GM19455 (cell line): ENCODE data around the gene HOXB6.

ENCODE experiments used
- ATAC-seq: cut with Tn5 transposase; IDR thresholded peaks from one replicate; pipeline ENCODE4 v1.9.1; 2021; ENCODE audit not compliant: unreplicated experiment

HOXB6 gene

DNA sequence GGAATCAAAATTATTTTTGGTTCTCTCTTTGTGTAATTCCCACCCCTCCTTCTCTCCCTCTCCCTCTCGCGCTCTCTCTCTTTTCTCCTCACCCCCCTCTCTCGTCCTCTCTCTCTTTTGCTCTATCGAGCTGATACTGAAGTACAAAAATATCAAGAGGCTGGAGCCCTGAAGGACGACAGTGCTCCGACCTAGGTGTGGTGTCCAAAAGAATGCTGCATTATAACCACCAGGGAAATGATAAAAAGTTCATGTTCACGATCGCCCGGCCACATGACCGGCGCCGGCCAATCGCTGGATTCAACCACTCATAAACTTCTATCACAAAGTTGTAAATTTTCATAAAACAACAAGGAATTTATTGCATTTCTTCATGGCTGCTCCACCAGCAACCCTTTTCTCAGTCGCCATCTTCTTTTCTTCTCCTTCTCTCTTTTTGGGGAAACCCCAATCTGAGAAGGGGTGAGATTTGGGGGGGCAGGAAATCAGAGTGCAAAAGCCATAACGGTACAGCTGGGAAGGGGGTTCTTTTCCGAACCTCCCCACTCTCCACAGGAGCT is at the start of gene HOXB6:
Gene HOXB6 (minus strand): TSS at position 217 of the 560 bp plus-strand sequence. CDS start 6,836 bp downstream, outside the sequence.
- no peak for ATAC-seq

DNA sequence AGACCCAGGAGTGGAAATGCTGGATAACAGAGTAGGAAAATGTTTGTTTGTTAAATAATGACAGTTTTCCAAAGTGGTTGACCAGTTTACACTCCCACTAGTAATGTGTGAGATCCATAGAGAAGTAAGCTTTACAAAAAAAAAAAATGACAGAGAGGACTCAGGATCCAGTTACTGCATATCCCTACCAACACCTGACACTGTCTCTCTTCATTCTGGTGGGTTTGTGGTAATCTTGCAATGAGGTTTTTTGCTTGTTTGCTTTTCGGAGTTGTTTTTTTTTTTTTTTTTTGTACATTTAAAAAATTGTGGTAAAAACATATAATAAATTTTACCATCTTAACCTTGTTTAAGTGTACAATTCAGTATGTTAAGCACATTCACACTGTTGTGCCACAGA is 45.0 kb upstream of the HOXB6 start:
- ATAC-seq: no peak

DNA sequence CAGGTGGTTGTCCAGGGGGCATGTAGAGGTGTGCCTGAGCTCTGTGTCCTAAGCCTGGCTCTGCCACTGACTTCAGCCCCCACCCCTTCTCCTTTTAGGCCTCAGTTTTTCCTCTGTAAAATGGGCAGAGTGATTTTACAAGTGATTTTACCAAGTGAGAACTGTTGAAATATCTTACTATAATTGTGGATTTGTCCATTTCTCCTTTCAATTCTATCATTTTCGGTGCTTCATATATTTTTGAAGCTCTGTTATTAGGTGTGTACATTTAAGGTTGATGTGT is 43.1 kb upstream of the HOXB6 start:
- no peak for ATAC-seq

DNA sequence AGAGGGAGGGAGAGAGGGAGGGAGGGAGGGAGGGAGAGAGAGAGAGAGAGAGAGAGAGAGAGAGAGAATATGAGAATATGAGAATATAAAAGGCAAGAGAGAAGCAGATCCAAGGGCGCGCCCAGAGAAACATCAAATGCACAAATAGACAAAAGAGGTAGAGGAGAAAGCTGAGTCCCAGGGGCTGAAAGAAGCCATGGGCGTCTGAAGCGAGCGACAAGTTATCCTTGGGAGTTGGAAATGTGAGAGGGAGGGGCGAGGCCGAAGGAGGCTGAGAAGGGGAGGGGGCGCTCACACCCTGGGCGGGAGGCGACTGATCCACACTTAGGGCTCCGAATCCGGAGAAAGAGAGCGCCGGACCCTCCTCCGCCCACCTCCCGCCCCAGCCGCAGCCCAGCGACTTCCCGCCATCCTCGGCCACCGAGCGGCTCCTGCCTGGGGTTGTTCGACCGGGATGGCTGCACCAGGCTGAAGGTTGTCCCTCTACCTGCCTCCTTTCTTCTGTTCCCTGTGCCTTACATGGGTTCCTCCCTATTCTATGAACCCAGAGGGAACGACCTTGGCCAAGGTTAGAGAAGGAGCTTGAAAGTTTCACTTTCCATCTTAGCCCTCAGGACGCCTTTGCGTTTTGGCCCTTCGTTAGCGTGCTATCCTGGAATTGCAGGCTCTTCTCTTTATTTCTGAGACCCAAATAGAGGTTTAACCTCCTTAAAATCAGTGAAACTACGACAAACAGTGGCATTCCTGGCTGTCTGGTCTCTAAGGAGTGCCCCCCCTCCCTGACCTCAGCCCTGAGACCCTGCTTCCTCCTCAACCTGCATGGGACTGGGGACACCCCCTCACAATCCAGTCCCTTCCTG is 42.5 kb upstream of the HOXB6 start:
- no peak for ATAC-seq

DNA sequence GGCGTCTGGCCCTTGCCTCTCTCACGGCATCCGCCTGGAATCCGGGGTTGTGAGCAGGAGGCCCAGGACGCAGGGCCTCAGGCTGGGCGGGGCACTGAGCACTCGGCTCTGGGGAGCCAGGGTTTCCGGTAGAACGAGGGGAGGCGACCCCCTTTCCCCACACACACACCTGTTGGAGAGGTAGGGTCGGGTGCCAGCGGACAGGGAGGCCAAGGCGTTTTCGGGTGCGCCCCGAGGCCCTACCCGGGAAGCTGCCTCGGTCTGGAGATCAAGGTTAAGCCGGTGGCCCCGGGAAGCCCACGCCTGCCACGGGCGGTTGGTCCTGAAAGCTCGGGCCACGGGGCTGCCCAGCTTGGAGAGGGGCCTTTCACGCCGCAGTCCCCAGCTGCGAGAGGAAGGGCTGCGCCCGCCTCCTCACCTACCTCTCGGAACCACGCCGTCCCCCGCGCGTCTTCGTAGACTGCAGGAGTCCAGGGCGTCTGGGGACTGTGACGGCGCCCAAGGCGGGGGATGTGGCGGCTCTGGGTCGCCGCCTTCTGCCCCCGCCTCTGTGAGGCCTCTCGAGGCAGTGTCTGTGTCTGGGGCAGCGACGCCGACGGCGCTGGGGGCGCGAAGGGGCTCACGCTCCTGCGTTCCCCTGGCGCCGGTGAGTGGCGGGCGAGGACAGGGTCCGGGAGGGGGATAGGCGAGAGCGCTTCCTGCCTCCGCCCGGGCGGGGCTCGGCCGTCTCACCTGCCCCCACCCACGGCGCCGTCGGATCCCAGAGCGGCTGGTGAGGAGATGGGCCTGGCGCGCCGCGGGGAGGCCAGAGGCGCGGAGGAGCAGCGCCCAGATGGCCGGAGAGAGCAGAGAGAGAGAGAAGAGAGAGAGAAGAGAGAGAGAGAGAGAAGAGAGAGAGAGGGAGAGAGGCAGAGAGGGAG is 41.7 kb upstream of the HOXB6 start:
- no peak for ATAC-seq

DNA sequence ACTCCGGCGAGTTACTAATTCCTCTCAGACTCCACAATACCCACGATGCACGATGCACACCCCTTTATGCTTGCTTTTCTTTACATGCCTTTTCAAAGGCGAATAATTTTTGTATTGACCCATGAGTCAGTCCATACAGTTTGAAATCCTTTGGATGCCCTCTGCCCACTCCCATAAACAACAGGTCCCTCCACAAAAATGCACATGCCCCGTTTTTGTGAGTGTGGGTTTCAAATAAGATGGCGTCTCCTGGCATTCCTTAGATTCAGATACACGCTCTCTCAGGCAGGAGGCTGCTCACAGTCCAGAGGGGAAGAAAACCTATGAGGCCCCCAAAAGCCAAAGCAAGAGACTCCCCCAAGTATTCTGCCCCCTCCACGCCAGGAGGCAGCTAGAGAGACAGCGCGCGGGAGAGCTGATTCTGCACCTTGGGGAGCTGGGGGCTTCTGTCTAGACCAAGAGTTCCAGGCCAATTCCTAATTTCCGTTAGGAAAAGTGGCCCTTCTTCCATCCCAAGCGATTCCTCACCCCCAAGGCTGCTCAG is 40.9 kb upstream of the HOXB6 start:
- ATAC-seq: no peak

DNA sequence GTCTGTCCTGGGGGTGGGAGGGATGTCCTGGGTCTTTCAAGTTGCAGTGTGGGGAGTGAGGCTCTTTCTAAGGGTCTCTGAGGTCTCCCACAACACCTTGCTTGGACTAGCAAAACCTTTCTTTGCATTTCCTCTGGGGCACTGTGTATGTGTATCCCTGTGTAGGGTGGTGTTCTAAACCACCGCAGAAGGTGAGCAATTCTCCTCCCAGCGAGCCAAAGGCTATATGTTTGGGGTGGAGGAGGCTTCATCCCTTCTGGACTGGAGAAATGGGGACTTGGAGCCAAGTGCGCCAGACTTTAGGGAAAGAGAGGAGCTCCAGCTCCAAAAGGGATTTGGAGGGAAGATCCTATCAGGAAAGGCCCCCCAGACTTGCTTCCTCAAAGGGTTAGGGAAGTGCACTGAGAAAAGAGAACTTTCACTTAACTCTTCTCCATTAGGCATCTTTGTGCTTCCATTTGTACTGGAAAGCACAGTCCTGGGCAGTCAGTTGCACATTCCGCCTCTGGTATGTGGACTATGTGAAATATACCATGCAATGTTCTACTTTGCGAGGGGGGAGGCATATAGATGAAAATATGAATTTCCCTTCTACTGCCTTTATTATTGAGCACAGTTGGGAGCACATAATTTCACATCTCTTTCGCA is 40.2 kb upstream of the HOXB6 start:
- ATAC-seq: no peak

DNA sequence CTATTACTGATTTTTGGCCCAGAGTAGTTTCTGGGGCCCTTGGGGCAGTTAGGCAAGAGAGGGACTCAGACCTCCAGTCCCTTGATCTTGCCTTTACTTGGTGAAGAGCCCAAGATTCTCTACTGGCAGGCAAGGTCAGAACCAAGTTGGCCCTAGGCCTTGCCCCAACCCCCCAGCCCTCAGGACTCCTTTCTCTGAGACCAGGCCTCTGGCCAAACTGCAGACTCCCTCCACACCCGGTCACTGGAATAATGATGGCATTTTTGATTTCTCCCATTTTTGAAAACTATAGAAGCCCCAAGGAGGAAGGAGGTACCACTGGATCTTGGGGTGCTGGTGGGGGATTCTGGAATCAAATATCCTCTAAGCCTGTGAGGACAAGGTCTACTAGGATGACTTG is 39.4 kb upstream of the HOXB6 start:
- no peak for ATAC-seq

DNA sequence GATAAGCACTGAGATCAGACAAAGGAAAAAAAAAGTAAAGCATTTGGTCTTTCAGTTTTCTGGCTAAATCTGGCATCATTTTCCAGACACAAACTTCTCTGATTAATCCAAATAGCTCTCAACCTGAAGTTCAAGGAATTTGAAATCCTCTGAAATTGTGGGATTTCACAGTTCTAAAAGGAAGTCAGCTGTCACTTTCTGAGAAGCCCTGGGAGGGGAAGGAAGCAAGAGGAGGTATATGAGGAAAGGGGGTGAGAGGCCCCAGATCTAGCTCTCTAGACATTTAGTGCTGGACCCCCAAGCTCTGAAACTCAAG is 38.9 kb upstream of the HOXB6 start:
- ATAC-seq: no peak

DNA sequence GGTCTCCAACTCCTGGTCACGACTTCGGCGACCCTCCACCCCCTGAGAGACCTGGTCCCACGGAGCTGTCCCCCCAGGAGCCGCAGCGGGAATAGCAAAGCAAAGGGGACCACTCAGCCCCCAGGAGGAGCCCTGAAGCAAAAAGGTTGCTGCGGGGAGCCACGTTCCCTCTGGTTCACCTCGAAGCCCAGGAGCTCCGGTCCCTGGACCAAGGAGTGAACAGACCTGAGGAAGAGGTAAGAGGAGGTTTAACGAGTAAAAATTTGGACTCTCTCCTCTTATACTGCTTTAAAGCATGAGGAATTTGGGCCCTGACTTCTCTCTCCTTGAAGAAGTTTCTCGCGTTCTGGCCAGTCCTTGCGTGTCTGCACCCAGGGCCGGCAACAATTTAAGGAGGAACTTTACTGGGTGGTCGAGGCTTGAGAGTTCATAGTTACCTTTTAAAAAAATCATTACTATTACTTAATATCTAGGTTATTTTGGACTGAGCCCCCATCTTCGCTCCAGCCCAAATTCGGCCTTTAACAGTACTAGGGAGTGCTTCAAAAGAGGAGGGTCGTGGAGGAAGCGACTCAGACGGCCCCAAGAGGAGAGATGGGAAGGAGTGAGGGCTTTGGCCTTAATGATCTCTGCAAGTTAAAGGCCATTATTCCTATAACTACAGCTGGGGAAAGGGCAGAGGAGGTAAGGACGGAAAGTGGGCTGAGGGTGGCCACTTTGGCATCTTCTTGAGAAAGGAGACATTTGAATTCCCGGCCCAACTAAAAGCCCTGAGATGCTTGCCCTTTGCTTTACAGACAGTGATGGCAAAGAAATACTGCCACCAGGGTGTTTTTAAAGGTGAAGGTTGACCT is 38.3 kb upstream of the HOXB6 start:
- ATAC-seq: no peak

DNA sequence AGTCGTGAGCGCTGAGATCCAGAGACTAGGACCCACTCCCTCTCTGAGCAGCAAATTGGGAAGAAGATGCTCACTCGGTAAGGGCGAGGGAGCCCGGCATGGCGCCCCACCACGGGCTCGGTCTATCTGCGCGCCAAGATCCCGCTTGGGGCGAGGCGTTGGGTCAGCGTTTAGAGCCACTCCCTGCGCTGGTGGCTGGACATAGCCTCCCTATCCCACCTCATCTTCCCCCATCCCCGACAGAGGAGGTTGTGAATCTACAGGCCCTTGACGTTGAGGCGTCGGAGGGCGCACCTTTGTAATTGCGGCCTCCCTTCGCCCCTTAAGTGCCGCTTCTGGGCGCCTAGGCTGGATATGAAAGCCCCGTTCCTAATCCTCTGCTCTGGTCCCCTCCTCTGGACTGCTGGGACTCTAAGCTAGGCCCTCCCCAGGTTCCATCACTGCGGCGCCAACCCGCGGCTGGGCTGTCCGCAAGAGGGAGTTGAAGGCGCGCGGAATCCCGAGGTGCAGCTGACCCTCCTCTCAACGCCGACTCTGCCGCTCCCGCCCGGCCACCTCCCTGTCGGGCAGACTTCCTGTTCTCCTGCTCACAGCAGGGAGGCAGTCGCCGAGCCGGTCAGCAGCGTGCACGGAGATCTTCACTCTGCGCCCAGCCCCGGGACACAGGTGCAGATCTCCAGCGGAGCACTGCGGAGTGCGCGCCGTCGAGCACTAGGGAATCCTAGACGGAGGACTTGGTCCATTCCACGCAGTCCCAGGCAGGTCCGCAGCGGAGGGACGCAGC is 37.5 kb upstream of the HOXB6 start:
- no peak for ATAC-seq

DNA sequence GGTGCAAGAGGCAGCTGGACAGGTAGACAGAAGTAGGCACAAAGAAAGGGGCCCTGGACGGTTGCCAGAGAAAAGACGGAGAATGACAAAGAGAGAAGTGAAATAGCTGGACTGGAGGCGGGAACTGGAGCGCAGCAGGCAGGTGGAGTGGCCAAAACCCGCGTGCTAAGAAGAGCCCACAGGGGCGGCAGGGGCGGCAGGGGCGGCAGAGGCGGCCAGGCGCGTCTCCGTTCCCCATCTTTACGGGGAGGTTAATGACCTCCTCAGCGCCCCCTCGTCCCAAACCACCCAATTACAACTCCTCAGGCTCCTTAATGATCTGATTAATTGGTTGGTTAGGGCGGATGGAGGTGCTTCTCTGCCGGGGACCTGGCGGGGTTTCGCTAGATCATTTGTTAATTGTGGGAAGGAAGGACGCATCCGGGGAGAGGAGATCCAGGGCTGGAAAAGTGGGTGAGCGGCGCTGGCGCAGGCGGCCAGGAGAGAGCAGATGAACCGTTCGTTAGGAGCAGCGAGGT is 36.8 kb upstream of the HOXB6 start:
- no peak for ATAC-seq

DNA sequence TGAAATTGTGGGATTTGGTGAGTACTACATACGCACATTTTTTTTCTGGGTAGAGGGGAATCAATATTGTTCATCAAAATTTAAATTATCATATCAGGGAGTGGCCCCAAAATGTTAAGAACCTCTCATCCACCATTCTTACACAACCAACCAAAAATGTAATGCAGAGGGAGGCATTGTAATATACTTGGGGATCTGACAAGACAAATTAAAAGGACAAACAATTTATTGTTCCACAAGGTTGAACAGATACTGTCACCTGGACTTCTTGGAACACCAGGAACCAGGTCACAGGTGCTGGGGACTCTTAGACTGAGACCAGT is 36.0 kb upstream of the HOXB6 start:
- no peak for ATAC-seq

DNA sequence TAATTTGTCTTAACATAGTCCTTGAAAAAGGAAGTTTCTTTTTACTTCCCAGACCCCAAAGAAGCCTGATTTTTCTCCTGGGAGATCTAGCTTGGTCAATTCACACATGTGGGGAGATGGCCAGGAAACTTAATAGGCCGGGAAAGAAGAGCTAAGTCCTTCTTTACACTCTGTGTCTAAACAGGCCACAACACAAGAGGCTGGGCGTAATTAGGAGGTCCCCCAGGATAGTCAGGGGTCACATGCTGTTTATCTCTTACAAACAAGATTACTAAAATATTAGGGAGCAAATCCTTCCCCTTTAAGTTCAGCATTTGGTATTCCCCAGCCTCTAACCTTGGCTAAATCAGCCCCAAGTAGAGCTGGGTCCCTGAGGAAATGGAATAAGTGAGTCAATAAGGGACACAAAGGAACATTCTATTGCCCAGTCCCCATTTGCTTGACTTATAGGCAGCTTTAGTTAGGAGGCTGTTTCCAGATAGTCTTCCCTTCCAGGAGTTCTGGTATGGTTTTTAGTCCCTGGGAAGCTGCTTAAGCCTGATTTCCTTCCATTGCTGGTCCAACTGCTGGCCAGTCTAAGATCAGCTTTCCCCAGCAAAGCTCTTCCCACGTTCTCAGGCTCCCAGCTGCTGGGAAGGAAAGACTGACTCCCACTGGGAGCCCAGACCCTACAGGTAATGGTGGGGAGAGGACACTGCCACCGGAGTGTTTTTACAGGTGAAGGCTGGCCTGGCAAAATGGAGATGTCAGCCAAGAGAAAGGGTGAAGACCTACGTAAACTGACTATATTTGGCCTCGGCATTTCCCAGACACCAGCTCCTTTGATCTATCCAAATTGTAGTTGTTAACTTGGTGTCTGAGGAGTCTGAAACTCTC is 35.4 kb upstream of the HOXB6 start:
- ATAC-seq: no peak

DNA sequence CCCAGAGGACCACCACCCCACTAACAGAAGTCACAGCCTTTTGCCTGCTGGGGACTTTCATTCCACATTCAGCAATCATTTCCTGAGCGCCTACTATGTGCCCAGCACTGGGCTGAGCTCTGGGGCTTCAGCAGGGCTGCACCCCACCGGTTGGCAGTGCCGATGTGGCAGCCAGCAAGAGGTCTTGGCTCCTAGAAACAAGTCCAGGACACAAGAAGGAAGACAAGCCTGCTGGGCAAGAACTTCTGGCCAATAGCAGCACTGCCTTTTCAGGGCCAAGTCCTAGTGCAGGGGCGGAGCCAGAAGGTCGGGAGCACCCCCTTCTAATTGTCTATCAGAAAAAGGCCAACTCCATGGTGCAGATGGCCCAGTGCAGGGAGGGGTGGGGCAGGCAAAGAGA is 34.4 kb upstream of the HOXB6 start:
- no peak for ATAC-seq

DNA sequence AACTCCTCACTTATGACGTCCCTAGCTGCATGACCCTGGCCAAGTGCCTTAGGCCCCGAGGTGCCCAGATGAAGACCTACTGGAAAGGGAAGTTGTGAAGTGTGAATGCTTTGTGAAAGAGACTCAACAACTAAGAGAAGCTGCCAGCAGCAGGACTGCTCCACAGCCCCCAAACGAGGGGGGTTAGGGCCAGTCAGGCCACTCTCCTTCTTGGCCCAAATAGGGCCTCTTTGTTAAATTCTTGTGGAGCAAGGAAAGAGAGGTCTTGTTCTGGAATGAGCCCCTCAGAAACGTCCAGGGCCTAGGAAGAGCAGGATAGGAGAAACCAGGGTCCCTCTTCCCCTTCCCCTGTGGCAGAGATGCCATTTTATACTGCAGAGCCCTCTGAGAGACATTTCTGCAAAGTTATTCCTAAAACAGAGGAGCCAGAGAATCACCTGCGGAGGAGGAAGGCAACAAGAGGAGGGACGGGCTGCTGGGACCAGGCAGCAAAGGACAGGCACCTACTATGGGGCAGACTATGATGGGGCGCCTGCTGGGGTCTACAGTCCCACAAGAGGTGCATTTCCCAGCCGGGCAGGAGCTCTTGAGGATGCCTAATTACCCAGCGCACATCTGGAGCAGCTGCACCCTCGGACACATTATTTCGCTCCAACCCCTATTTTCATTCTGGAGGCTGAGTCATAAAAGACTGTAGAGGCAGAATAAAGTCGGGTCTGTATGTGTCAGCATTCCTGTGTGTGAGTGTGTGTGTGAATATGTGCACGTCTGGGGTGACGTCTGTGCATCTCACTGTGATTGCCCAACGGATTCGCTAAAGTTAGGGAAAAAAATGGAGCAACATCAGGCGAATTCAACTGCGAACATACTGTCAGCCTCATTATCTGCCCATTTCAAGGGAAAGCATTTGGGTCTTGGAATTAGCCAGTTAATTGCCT is 32.8 kb upstream of the HOXB6 start:
- no peak for ATAC-seq

DNA sequence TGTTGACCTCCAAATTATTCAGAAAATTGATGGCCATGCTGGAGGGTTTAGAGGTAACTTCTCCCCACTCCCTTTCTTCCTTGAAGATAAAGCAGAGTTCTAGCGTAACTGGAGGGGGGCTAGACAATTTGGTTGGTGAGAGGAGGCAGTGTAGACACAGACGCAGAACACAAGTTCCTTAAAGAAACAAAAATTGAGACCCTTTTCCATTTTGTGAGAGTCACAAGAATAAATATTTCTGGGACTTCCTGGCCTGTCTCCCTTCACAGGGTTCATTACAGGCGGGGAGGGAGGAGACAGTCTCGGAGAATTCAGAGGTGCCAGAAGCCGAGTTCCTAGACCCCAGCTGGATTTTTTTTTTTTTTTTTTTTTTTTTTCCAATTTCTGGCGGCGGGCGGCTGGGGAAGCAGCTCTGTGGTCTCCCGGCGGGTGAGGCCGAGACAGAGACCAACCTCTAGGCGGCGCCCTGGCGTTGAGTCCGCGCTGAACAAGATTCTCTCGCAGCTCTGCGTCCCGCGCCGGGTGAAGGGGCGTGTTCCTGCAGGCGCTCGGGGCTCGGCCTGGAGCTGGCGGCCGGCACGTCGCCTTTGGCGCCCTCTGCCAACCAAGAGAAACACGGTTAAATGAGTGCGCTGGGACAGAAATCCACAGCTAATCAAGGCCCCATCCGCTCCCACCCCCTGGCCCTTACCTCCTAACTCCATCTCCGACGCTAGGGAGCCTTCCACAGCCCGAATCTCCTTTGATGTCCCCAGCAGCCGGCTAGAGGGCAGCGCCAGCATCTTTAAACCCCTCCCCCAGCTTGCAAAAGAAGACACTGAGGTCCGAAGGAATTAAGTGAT is 31.6 kb upstream of the HOXB6 start:
- ATAC-seq: no peak
